B cell (primary cell): ENCODE data around the gene MOV10L1. TPM values are rescaled to one million over a fixed set of nuclear protein-coding genes. Genes with fewer than 3 reads are reported as not detected.

Experiments
- ATAC-seq: fragments of 200-7000 bp; cut with Tn5 transposase; one replicate; pipeline ENCODE4 v1.10.0; 2021; ENCODE audit warnings: low read depth, mild to moderate bottlenecking, moderate number of reproducible peaks, moderate library complexity
- CTCF ChIA-PET: fragments of 350-600 bp; sonication (Branson Sonifier 250); formaldehyde crosslinking; loops from one replicate; lab custom pipeline; 2021; ENCODE audit warnings: antibody characterized with exemption, inconsistent platforms; lab: Charles Lee
- POLR2A ChIA-PET: fragments of 350-600 bp; sonication (Branson Sonifier 250); formaldehyde crosslinking; loops from one replicate; lab custom pipeline; 2021; ENCODE audit warnings: antibody characterized with exemption; lab: Charles Lee
- DNase-seq: peaks from one replicate; pipeline ENCODE4 v3.0.0; 2013
- H2AFZ ChIP-seq: 2 replicates; pipeline ENCODE4 v1.6.1; 2012; ENCODE audit warnings: mild to moderate bottlenecking, low read depth, low read length; ENCODE audit not compliant: insufficient read depth, poor library complexity, severe bottlenecking
- H3K27ac ChIP-seq, 2 donors: 1 replicate in 1 of 2; 2 replicates in 1 of 2; pipeline ENCODE4 v1.5.1; 2012 to 2013; ENCODE audit warnings: low read length in 2 of 2, mild to moderate bottlenecking in 2 of 2, moderate library complexity in 1 of 2
- H3K27me3 ChIP-seq, 4 experiments: fragments of 200-600 bp in 1 of 4; sonication (generic) in 1 of 4; replicated peaks in 1 of 4; 1 replicate in 2 of 4; 2 replicates in 2 of 4; pipeline versions ENCODE4 v1.6.1 to v1.7.0; 2013 to 2016; ENCODE audit warnings: low read length in 3 of 4, mild to moderate bottlenecking in 2 of 4, mixed read lengths in 1 of 4, moderate library complexity in 1 of 4; ENCODE audit not compliant: insufficient read depth in 4 of 4, control insufficient read depth in 3 of 4; ENCODE audit errors: control extremely low read depth in 1 of 4
- H3K36me3 ChIP-seq, 2 experiments: replicated peaks in 1 of 2; 1 replicate in 1 of 2; 2 replicates in 1 of 2; pipeline versions ENCODE4 v1.6.1 to v1.7.1; 2013; ENCODE audit warnings: low read length in 1 of 2; ENCODE audit not compliant: insufficient read depth in 2 of 2, control insufficient read depth in 1 of 2; ENCODE audit errors: control extremely low read depth in 1 of 2, extremely low read depth in 1 of 2
- H3K4me1 ChIP-seq, 2 donors: fragments of 200-600 bp in 1 of 2; sonication (generic) in 1 of 2; 1 replicate in 1 of 2; 2 replicates in 1 of 2; pipeline versions ENCODE4 v1.5.1 to v1.6.1; 2013 to 2017; ENCODE audit warnings: low read length in 2 of 2; ENCODE audit not compliant: control insufficient read depth in 2 of 2, insufficient read depth in 2 of 2
- H3K4me2 ChIP-seq: replicated peaks from 2 replicates; pipeline ENCODE3; 2012; ENCODE audit warnings: mild to moderate bottlenecking, low read depth, low read length; ENCODE audit not compliant: poor library complexity, severe bottlenecking
- H3K4me3 ChIP-seq, 5 experiments: fragments of 200-600 bp in 1 of 5; sonication (generic) in 1 of 5; 1 replicate in 3 of 5; 2 replicates in 2 of 5; pipeline versions ENCODE4 v1.5.1 to v1.7.0; 2011 to 2016; ENCODE audit warnings: low read length in 4 of 5, mild to moderate bottlenecking in 4 of 5, low read depth in 2 of 5, control low read depth in 1 of 5, moderate library complexity in 1 of 5; ENCODE audit not compliant: insufficient read depth in 1 of 5; ENCODE audit errors: control extremely low read depth in 1 of 5, extremely low read depth in 1 of 5
- H3K79me2 ChIP-seq: fragments of 200-600 bp; sonication (generic); one replicate; pipeline ENCODE4 v1.6.0; 2016; ENCODE audit warnings: low read length; ENCODE audit not compliant: control insufficient read depth, insufficient read depth
- H3K9ac ChIP-seq: fragments of 200-600 bp; sonication (generic); 2 replicates; pipeline ENCODE4 v1.6.1; 2017; ENCODE audit warnings: mild to moderate bottlenecking, low read length, moderate library complexity
- H3K9me3 ChIP-seq, 3 donors: one replicate each; pipeline versions ENCODE4 v1.6.1 to v1.7.1; 2013; ENCODE audit warnings: low read length in 2 of 3; ENCODE audit not compliant: control insufficient read depth in 2 of 3, insufficient read depth in 1 of 3; ENCODE audit errors: control extremely low read depth in 1 of 3
- H4K20me1 ChIP-seq: 2 replicates; pipeline ENCODE4 v1.6.0; 2012; ENCODE audit warnings: mild to moderate bottlenecking, low read length; ENCODE audit not compliant: insufficient read depth, control insufficient read depth, poor library complexity, severe bottlenecking
- H3K27ac Mint-ChIP-seq: one replicate; pipeline ENCODE4 v1.8.0; 2021; ENCODE audit warnings: mixed read lengths
- H3K27me3 Mint-ChIP-seq: one replicate; pipeline ENCODE4 v1.8.0; 2021; ENCODE audit warnings: mixed read lengths
- H3K4me1 Mint-ChIP-seq: one replicate; pipeline ENCODE4 v1.8.0; 2021; ENCODE audit warnings: mixed read lengths
- H3K4me3 Mint-ChIP-seq: one replicate; pipeline ENCODE4 v1.8.0; 2021; ENCODE audit warnings: mixed read lengths
- H3K9me3 Mint-ChIP-seq: one replicate; pipeline ENCODE4 v1.8.0; 2022; ENCODE audit warnings: mixed read lengths; ENCODE audit not compliant: insufficient read depth
- EZH2 ChIP-seq: IDR thresholded peaks from 2 replicates; pipeline ENCODE4 v1.6.1; 2012; ENCODE audit warnings: borderline replicate concordance, low read depth, mild to moderate bottlenecking, moderate library complexity, low read length; ENCODE audit not compliant: insufficient read depth, poor library complexity, severe bottlenecking
- WGBS: methylation state at CpG from one replicate; pipeline ENCODE4 v1.1.5; 2013; ENCODE audit warnings: missing lambda C conversion rate; ENCODE audit not compliant: insufficient coverage; 5-methylcytosine and 5-hydroxymethylcytosine counted together
- intact Hi-C: fragments of 100-400 bp; cut with micrococcal nuclease; formaldehyde crosslinking; loops from one replicate; pipeline ENCODE4 v1.10.0; 2022
- polyA plus RNA-seq: library from polyadenylated mRNA; depleted of rRNA; stranded (reverse); fragments of >200 nt; gene quantifications from 2 replicates; pipeline ENCODE4 v1.2.3, GENCODE V29; 2012
- total RNA-seq, 2 donors: library from RNA; stranded (reverse); fragments of 120-200 nt in 1 of 2; gene quantifications; 1 replicate in 1 of 2; 2 replicates in 1 of 2; pipeline versions ENCODE4 v1.2.3 to v1.2.4, GENCODE V29; 2013 to 2022
- TF ChIP-seq, protein P1 (sequence below): fragments of 200-600 bp; IDR thresholded peaks from one replicate; pipeline ENCODE4 v1.8.0; 2022; ENCODE audit warnings: antibody characterized with exemption, mild to moderate bottlenecking

Gene MOV10L1
- total and polyA plus RNA-seq, 2 donors (not counting 1 experiment from before 2014, with no cell fraction given), result not detected

DNA sequence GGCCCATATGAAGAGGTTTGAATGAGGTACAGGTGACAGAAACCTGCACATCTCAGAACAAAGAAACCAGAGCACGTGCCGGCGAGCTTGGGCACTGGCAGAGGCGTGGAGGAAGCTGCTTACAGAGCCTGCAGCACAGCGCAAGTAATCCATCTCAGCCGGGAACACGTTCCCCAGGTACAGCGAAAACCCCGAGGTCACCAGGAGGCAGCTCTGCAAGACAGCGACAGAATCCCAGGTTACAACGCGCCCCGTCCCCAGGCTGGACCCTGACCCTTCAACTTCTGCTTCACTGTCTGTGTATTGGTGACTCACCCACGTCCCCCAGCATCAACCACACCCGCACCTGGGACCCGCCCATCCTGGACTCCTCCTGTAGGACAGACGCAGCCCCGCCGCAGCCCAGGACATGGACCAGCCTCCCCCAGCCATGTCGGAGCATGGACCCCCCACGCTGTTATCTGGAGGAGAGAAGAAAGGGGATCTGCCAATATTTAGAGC is 6.8 kb upstream of the MOV10L1 start:
- POLR2A ChIA-PET, result no interaction called here
- H3K9ac ChIP-seq, result no peak overlapping the region
- peaks cover 3% of the 10 kb centered on the region for H3K9me3 Mint-ChIP-seq
- H2AFZ ChIP-seq, result no peak overlapping the region
- H3K4me2 ChIP-seq, result no peak overlapping the region
- TF ChIP-seq, protein P1, sequence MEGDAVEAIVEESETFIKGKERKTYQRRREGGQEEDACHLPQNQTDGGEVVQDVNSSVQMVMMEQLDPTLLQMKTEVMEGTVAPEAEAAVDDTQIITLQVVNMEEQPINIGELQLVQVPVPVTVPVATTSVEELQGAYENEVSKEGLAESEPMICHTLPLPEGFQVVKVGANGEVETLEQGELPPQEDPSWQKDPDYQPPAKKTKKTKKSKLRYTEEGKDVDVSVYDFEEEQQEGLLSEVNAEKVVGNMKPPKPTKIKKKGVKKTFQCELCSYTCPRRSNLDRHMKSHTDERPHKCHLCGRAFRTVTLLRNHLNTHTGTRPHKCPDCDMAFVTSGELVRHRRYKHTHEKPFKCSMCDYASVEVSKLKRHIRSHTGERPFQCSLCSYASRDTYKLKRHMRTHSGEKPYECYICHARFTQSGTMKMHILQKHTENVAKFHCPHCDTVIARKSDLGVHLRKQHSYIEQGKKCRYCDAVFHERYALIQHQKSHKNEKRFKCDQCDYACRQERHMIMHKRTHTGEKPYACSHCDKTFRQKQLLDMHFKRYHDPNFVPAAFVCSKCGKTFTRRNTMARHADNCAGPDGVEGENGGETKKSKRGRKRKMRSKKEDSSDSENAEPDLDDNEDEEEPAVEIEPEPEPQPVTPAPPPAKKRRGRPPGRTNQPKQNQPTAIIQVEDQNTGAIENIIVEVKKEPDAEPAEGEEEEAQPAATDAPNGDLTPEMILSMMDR, result no peak
- TF ChIP-seq EZH2, result no peak
- peaks cover 0 to 23% (median 13%) of the 10 kb centered on the region in 3 donors for H3K9me3 ChIP-seq
- H3K4me3 Mint-ChIP-seq, result no peak overlapping the region
- H3K36me3 ChIP-seq, result no peaks in the 10 kb centered on the region
- ATAC-seq (no peak), DNase-seq (no peak)
- 92% methylated on average over 17 of the region's 21 CpGs for WGBS
- H3K27ac Mint-ChIP-seq, result no peak overlapping the region
- H3K79me2 ChIP-seq, result no peaks in the 10 kb centered on the region
- H3K27me3 ChIP-seq, result peaks cover 0 to 45% (median 8%) of the 10 kb centered on the region in 4 experiments
- peaks cover 25% of the 10 kb centered on the region for H3K27me3 Mint-ChIP-seq
- intact Hi-C loops, result no loop called here
- CTCF ChIA-PET, result no interaction called here
- H3K4me1 ChIP-seq, result no peaks in the 10 kb centered on the region
- H3K27ac ChIP-seq, result no peak overlapping the region
- H3K4me3 ChIP-seq, result no peak overlapping the region
- H3K4me1 Mint-ChIP-seq, result peaks cover 3% of the 10 kb centered on the region
- no peaks in the 10 kb centered on the region for H4K20me1 ChIP-seq

DNA sequence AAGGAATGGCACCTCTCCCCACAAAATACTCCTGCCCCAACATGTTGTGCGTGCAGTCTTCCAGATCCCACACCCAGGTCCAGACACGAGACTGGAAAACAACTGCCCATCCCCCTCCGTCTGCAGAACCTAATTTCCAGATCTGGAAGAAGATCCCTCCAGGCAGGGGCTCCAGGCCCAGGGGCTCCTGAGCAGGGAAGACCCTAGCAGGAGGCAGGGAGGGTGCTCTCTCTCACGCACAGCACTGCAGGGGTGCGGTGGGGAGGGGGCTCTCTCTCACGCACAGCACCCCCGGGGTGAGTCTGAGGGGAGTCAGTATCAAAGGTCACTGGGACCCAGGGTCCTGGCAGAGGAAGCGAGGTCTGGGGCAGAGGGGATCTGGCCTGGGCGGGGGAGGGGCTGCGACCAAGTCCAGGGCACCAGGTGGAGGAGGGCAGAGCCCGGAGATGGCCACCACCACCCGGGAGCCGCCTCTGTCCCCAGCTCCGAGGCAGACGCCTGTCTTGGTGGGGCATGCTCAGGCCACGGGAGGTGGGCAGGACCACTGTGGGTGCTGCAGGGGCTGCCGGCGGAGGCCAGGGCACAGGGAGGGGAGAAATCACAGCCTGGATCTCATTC is 6.2 kb upstream of the MOV10L1 start:
- POLR2A ChIA-PET, result no interaction called here
- H3K4me1 ChIP-seq, result no peaks in the 10 kb centered on the region
- no peak overlapping the region for H3K4me3 Mint-ChIP-seq
- H3K4me3 ChIP-seq, result no peak overlapping the region
- no peak overlapping the region for H3K27ac Mint-ChIP-seq
- intact Hi-C loops, result no loop called here
- no peak overlapping the region for H3K9ac ChIP-seq
- no peaks in the 10 kb centered on the region for H3K36me3 ChIP-seq
- H3K4me1 Mint-ChIP-seq, result peaks cover 3% of the 10 kb centered on the region
- H3K9me3 ChIP-seq, result peaks cover 0 to 25% (median 13%) of the 10 kb centered on the region in 3 donors
- 89% methylated on average over 18 of the region's 18 CpGs for WGBS
- TF ChIP-seq EZH2, result no peak
- TF ChIP-seq, protein P1, result no peak
- H3K79me2 ChIP-seq, result no peaks in the 10 kb centered on the region
- DNase-seq, result no peak
- H2AFZ ChIP-seq, result no peak overlapping the region
- H3K27me3 Mint-ChIP-seq, result peaks cover 25% of the 10 kb centered on the region
- CTCF ChIA-PET, result interaction anchor here (1.2 kb wide), 1 partner anchor 152 kb away, joined by 4 read pairs; no protein-coding TSS in a partner anchor
- peaks cover 0 to 46% (median 8%) of the 10 kb centered on the region in 4 experiments for H3K27me3 ChIP-seq
- no peak overlapping the region for H3K27ac ChIP-seq
- no peaks in the 10 kb centered on the region for H4K20me1 ChIP-seq
- H3K9me3 Mint-ChIP-seq, result peaks cover 3% of the 10 kb centered on the region
- ATAC-seq, result no peak
- H3K4me2 ChIP-seq, result no peak overlapping the region
